Stomach smooth muscle (tissue), 2 donors: Measurements from ENCODE around the gene TFB1M.
"Not testable (repeated sequence)": the region's sequence is repeated elsewhere in the genome, so short reads cannot be mapped to it uniquely, and the experiment has no call there.

Source experiments
- H3K27ac ChIP-seq: one replicate; pipeline ENCODE4 v1.7.0; 2013; ENCODE audit warnings: mild to moderate bottlenecking, low read length, inconsistent platforms
- H3K27me3 ChIP-seq, 2 donors: one replicate each; pipeline ENCODE4 v1.7.0; 2013; ENCODE audit warnings: low read length in 2 of 2; ENCODE audit not compliant: insufficient read depth in 2 of 2, control insufficient read depth in 1 of 2
- H3K36me3 ChIP-seq, 2 donors: one replicate each; pipeline ENCODE4 v1.7.0; 2013; ENCODE audit warnings: low read length in 2 of 2; ENCODE audit not compliant: control insufficient read depth in 2 of 2, insufficient read depth in 2 of 2
- H3K4me1 ChIP-seq: one replicate; pipeline ENCODE4 v1.7.0; 2013; ENCODE audit warnings: low read length; ENCODE audit not compliant: control insufficient read depth, insufficient read depth
- H3K4me3 ChIP-seq, 2 donors: one replicate each; pipeline ENCODE4 v1.7.0; 2013; ENCODE audit warnings: low read length in 2 of 2
- H3K9ac ChIP-seq, 2 donors: one replicate each; pipeline ENCODE4 v1.7.0; 2013; ENCODE audit warnings: low read length in 2 of 2, mild to moderate bottlenecking in 1 of 2
- H3K9me3 ChIP-seq, 2 donors: one replicate each; pipeline ENCODE4 v1.7.0; 2013; ENCODE audit warnings: low read length in 2 of 2; ENCODE audit not compliant: control insufficient read depth in 2 of 2
- donor health status: healthy.
- donor health status: Pancreatic carcinoma.

Gene TFB1M

GRCh38 chr6:155314092-155314772, at the start of gene TFB1M:
Gene TFB1M (minus strand): TSS chr6:155314484. CDS start chr6:155314428, 56 bp downstream.
- Histone ChIP-seq H3K27ac (peak within 1 kb of the TSS; percentile 56), H3K36me3 (no peaks in the 10 kb centered on the region)

GRCh38 chr6:155364021-155364420, 49.7 kb upstream of the TFB1M start:
- not testable (repeated sequence) for H3K4me3 ChIP-seq, H3K27ac ChIP-seq, H3K9ac ChIP-seq, H3K9me3 ChIP-seq, H3K4me1 ChIP-seq, H3K36me3 ChIP-seq, H3K27me3 ChIP-seq

More at GRCh38 chr6:155314092-155314772, at the start of gene TFB1M:
- no peaks in the 10 kb centered on the region for H3K9me3 ChIP-seq
- H3K4me3 ChIP-seq = peak within 1 kb of the TSS; percentile 93 to 97
- H3K27me3 ChIP-seq = no peaks in the 10 kb centered on the region
- peak within 1 kb of the TSS; percentile 77 to 78 for H3K9ac ChIP-seq
- peaks cover 4% of the 10 kb centered on the region for H3K4me1 ChIP-seq

GRCh38 chr6:155362968-155363632, 48.8 kb upstream of the TFB1M start:
- H3K4me3 ChIP-seq, H3K36me3 ChIP-seq, H3K4me1 ChIP-seq, H3K9ac ChIP-seq, H3K27me3 ChIP-seq, H3K9me3 ChIP-seq, H3K27ac ChIP-seq: not testable (repeated sequence)

- no peak overlapping the region for H3K4me3 ChIP-seq
- no peaks in the 10 kb centered on the region for H3K4me1 ChIP-seq
- H3K9me3 ChIP-seq = peaks cover 0 to 6% of the 10 kb centered on the region in 2 donors
- H3K27me3 ChIP-seq = peaks cover 0 to 3% of the 10 kb centered on the region in 2 donors
- no peak overlapping the region for H3K9ac ChIP-seq
- H3K36me3 ChIP-seq = no peaks in the 10 kb centered on the region
- H3K27ac ChIP-seq = no peak overlapping the region
Measured at GRCh38 chr6:155354167-155354566, 39.9 kb upstream of the TFB1M start.

GRCh38 chr6:155352811-155353210, 38.5 kb upstream of the TFB1M start:
- Histone ChIP-seq H3K9me3 (peaks cover 0 to 6% of the 10 kb centered on the region in 2 donors), H3K9ac (no peak overlapping the region), H3K27me3 (peaks cover 0 to 3% of the 10 kb centered on the region in 2 donors)

GRCh38 chr6:155352130-155352420, 37.8 kb upstream of the TFB1M start:
- Histone ChIP-seq H3K4me1 (no peaks in the 10 kb centered on the region), H3K36me3 (no peaks in the 10 kb centered on the region), H3K4me3 (no peak overlapping the region), H3K27ac (no peak overlapping the region), H3K9ac (no peak overlapping the region), H3K9me3 (peaks cover 3 to 6% of the 10 kb centered on the region in 2 donors), H3K27me3 (peaks cover 0 to 3% of the 10 kb centered on the region in 2 donors)

More at GRCh38 chr6:155352811-155353210, 38.5 kb upstream of the TFB1M start:
- Histone ChIP-seq H3K4me3 (no peak overlapping the region), H3K36me3 (no peaks in the 10 kb centered on the region), H3K27ac (no peak overlapping the region), H3K4me1 (no peaks in the 10 kb centered on the region)

- H3K9me3 ChIP-seq = peaks cover 3 to 6% of the 10 kb centered on the region in 2 donors
Measured at GRCh38 chr6:155351273-155352129, 37.2 kb upstream of the TFB1M start.

GRCh38 chr6:155349956-155350355, 35.7 kb upstream of the TFB1M start:
- H3K27me3 ChIP-seq = peaks cover 0 to 3% of the 10 kb centered on the region in 2 donors
- no peak overlapping the region for H3K4me3 ChIP-seq
- H3K9ac ChIP-seq = no peak overlapping the region
- no peaks in the 10 kb centered on the region for H3K36me3 ChIP-seq
- H3K9me3 ChIP-seq = peaks cover 3 to 6% of the 10 kb centered on the region in 2 donors
- no peaks in the 10 kb centered on the region for H3K4me1 ChIP-seq
- no peak overlapping the region for H3K27ac ChIP-seq

More at GRCh38 chr6:155351273-155352129, 37.2 kb upstream of the TFB1M start:
- Histone ChIP-seq H3K4me3 (no peak overlapping the region), H3K9ac (no peak overlapping the region), H3K27me3 (peaks cover 0 to 3% of the 10 kb centered on the region in 2 donors), H3K36me3 (no peaks in the 10 kb centered on the region), H3K27ac (no peak overlapping the region), H3K4me1 (no peaks in the 10 kb centered on the region)

GRCh38 chr6:155349129-155349528, 34.8 kb upstream of the TFB1M start:
- Histone ChIP-seq H3K4me3 (no peak overlapping the region), H3K9ac (no peak overlapping the region), H3K36me3 (no peaks in the 10 kb centered on the region), H3K4me1 (no peaks in the 10 kb centered on the region), H3K27me3 (peaks cover 0 to 3% of the 10 kb centered on the region in 2 donors), H3K9me3 (peaks cover 3 to 6% of the 10 kb centered on the region in 2 donors), H3K27ac (no peak overlapping the region)

GRCh38 chr6:155347800-155348199, 33.5 kb upstream of the TFB1M start:
- Histone ChIP-seq H3K27me3 (peaks cover 0 to 3% of the 10 kb centered on the region in 2 donors), H3K9me3 (peaks cover 0 to 3% of the 10 kb centered on the region in 2 donors), H3K27ac (no peak overlapping the region), H3K9ac (no peak overlapping the region), H3K4me1 (no peaks in the 10 kb centered on the region), H3K36me3 (no peaks in the 10 kb centered on the region), H3K4me3 (no peak overlapping the region)
